SU-DHL-6 (cell line): ENCODE results near the gene NRARP.

Experiments
- H2AFZ ChIP-seq: fragments of 200-600 bp; sonication (generic); 2 replicates; pipeline ENCODE4 v1.6.1; 2014; ENCODE audit warnings: low read depth, mild to moderate bottlenecking, moderate library complexity, mixed read lengths, antibody characterized with exemption, low read length; ENCODE audit not compliant: severe bottlenecking
- H3F3A ChIP-seq: fragments of 200-600 bp; shearing (Covaris generic); 2 replicates; pipeline ENCODE4 v1.6.0; 2016; ENCODE audit warnings: antibody characterized with exemption, mild to moderate bottlenecking; ENCODE audit not compliant: insufficient read depth
- H3K27ac ChIP-seq: fragments of 200-600 bp; sonication (generic); 2 replicates; pipeline ENCODE4 v1.5.1; 2016; ENCODE audit warnings: low read depth, mild to moderate bottlenecking, low read length, moderate library complexity, mixed read lengths
- H3K27me3 ChIP-seq: fragments of 200-600 bp; sonication (generic), shearing (Covaris generic); 2 replicates; pipeline ENCODE4 v1.6.0; 2014; ENCODE audit warnings: mild to moderate bottlenecking, low read length
- H3K36me3 ChIP-seq: fragments of 200-600 bp; sonication (generic); 2 replicates; pipeline ENCODE4 v1.6.1; 2014; ENCODE audit warnings: mild to moderate bottlenecking, low read length, mixed read lengths
- H3K4me2 ChIP-seq: fragments of 300-600, 200-600 bp; shearing (Covaris generic), sonication (generic); 2 replicates; pipeline ENCODE4 v1.6.0; 2014; ENCODE audit warnings: low read length, low read depth, mild to moderate bottlenecking; ENCODE audit not compliant: poor library complexity, severe bottlenecking
- H3K4me3 ChIP-seq: fragments of 200-600 bp; sonication (generic); 2 replicates; pipeline ENCODE4 v1.5.1; 2014; ENCODE audit warnings: antibody characterized with exemption, low read length, mild to moderate bottlenecking, mixed read lengths; ENCODE audit not compliant: insufficient read depth, poor library complexity, severe bottlenecking
- H3K79me2 ChIP-seq: fragments of 200-600 bp; sonication (generic); 2 replicates; pipeline ENCODE4 v1.6.1; 2014; ENCODE audit warnings: mild to moderate bottlenecking, low read length, moderate library complexity; ENCODE audit not compliant: insufficient read depth
- H3K9ac ChIP-seq: fragments of 200-600 bp; sonication (generic); 2 replicates; pipeline ENCODE4 v1.7.0; 2014; ENCODE audit warnings: mild to moderate bottlenecking, low read length
- H3K9me2 ChIP-seq: fragments of 200-600 bp; sonication (generic); replicated peaks from 2 replicates; pipeline ENCODE4 v1.6.1; 2014; ENCODE audit warnings: low read length; ENCODE audit not compliant: insufficient read depth
- H3K9me3 ChIP-seq: fragments of 200-600 bp; sonication (generic); 2 replicates; pipeline ENCODE4 v1.6.1; 2014; ENCODE audit warnings: low read length, mixed read lengths; ENCODE audit not compliant: insufficient read depth
- H4K20me1 ChIP-seq: fragments of 200-600 bp; sonication (generic); 2 replicates; pipeline ENCODE4 v1.6.1; 2014; ENCODE audit warnings: low read depth, mild to moderate bottlenecking, antibody characterized with exemption, low read length, moderate library complexity, mixed read lengths
- EZH2phosphoT487 ChIP-seq: fragments of 200-600 bp; sonication (generic), shearing (Covaris generic); conservative IDR thresholded peaks from 2 replicates; pipeline ENCODE4 v1.6.1; 2018; ENCODE audit warnings: mild to moderate bottlenecking, antibody characterized with exemption, low read length, moderate library complexity, mixed read lengths
- TF ChIP-seq, protein P1 (sequence below): fragments of 200-600 bp; sonication (generic); IDR thresholded peaks from one replicate; pipeline ENCODE4 v1.5.1; 2017; ENCODE audit warnings: antibody characterized with exemption, mild to moderate bottlenecking, low read length, moderate library complexity; ENCODE audit not compliant: insufficient read depth, poor library complexity, severe bottlenecking

Gene NRARP

DNA sequence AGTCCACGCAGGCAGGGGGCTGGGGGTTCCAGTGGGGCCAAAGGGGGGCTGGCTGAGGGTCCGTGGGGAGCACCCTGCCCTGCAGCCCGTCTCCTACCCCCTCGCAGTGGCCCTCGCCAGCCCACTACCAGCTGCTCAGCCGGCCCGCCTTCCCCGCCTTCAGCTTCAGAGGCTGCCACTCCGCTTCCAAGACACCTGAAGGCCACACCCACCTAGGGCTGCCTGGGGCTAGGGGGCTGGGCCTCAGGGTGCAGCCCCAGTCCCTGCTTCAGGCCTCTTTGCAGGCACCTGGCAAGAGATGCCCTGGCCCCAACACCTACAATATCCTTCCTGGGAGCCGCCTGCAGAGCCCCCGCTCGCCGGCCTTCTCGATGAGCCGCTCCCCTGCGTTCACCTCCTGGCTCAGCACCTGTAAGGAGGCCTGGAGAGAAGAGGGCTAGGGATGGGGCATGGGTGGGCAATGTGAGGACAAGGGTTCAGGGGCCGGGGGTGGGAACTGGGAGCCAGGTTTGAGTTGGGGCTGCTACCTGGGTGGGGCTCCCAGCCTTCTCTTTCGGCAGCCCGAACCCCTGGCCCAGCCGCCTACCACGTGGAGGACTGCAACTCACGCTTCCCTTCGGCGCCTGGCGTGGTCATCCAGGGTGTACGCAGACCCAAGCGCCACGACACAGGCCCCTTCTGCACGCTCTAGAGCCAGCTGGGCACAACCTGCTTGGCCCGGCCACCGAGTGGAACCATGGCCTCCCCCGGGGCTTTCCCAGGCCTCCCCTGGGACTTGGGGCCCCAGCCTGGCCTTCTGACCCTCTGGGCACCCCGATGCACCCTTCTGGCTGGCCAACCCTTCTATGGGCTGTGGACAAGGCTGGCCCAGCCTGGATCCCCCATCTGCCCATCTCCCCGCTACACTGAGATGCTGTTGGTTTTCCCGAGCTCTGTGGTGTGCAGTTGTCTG, 49.2 kb downstream of the NRARP start:
- H3F3A ChIP-seq, result no peaks in the 10 kb centered on the region
- no peak overlapping the region for H3K4me2 ChIP-seq
- no peaks in the 10 kb centered on the region for H3K9me3 ChIP-seq

DNA sequence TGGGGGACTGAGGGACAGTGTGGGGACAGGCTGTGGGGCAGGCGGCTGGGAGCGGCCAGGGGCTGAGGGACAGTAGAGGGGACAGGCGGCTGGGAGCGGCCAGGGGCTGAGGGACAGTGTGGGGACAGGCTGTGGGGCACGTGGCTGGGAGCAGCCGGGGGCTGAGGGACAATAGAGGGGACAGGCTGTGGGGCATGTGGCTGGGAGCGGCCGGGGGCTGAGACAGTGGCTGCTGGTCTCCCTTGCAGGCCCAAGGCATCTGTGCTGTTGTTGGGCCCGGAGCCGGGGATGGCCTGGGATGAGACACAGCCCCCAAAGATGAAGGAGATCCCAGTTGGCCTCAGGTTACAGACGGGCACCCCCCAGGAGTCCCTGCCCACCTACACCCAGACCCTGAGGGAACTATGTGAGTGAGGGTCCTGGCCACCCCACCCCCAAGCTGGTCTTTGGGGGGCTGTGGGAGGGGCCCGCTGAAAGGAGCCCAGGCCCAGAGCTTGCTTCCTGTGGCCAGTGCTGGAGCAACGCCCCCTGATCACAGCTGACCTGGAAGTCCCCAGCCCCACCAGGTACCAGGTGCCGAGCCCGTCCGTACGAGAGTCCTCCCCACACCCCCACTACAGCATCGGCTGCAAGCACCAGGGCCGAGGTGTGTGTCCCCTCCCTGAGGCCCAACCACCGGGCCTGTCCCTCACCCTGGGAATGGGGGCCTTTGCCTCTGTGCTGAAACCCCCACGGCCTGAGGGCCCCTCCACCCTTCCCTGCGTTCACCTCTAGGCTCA, 50.4 kb downstream of the NRARP start:
- Histone ChIP-seq H3F3A (no peaks in the 10 kb centered on the region), H3K36me3 (no peaks in the 10 kb centered on the region), H3K27ac (no peak overlapping the region), H3K79me2 (peaks cover 14% of the 10 kb centered on the region), H3K9ac (no peak overlapping the region), H3K4me2 (no peak overlapping the region), H3K27me3 (no peaks in the 10 kb centered on the region), H3K9me3 (no peaks in the 10 kb centered on the region), H3K4me3 (no peak overlapping the region), H4K20me1 (no peaks in the 10 kb centered on the region), H2AFZ (no peak overlapping the region), H3K9me2 (no peaks in the 10 kb centered on the region)
- TF ChIP-seq EZH2phosphoT487, result no peak
- TF ChIP-seq, protein P1, sequence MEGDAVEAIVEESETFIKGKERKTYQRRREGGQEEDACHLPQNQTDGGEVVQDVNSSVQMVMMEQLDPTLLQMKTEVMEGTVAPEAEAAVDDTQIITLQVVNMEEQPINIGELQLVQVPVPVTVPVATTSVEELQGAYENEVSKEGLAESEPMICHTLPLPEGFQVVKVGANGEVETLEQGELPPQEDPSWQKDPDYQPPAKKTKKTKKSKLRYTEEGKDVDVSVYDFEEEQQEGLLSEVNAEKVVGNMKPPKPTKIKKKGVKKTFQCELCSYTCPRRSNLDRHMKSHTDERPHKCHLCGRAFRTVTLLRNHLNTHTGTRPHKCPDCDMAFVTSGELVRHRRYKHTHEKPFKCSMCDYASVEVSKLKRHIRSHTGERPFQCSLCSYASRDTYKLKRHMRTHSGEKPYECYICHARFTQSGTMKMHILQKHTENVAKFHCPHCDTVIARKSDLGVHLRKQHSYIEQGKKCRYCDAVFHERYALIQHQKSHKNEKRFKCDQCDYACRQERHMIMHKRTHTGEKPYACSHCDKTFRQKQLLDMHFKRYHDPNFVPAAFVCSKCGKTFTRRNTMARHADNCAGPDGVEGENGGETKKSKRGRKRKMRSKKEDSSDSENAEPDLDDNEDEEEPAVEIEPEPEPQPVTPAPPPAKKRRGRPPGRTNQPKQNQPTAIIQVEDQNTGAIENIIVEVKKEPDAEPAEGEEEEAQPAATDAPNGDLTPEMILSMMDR, result no peak

More for the DNA sequence above, 49.2 kb downstream of the NRARP start:
- H3K36me3 ChIP-seq, result no peaks in the 10 kb centered on the region
- no peaks in the 10 kb centered on the region for H3K9me2 ChIP-seq
- H3K27ac ChIP-seq, result no peak overlapping the region
- no peak overlapping the region for H2AFZ ChIP-seq
- H3K79me2 ChIP-seq, result peaks cover 15% of the 10 kb centered on the region
- no peaks in the 10 kb centered on the region for H4K20me1 ChIP-seq
- H3K9ac ChIP-seq, result no peak overlapping the region
- H3K27me3 ChIP-seq, result no peaks in the 10 kb centered on the region
- TF ChIP-seq, protein P1, result no peak
- H3K4me3 ChIP-seq, result no peak overlapping the region

DNA sequence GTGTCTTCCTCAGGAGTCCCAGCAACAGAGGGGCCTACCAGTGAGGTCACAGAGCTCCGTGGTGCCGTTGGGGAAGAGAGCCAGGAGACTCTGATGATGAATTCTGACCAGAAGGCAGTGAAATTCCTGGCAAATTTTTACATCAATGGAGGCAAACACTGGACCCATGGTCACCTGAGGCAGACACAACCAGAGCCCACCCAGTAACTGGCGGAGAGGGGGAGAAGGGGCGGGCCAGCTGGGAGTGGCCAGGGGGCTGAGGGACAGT, 50.9 kb downstream of the NRARP start, which contains the start of gene STPG3:
TSS of gene STPG3 (plus strand) at position 93 of the 268 bp plus-strand sequence. CDS start at position 94, 1 bp downstream.
- H3F3A ChIP-seq, result no peaks in the 10 kb centered on the region
- H3K27me3 ChIP-seq, result no peaks in the 10 kb centered on the region
- H4K20me1 ChIP-seq, result no peaks in the 10 kb centered on the region
- no peak within 1 kb of the TSS for H3K9ac ChIP-seq
- H3K9me3 ChIP-seq, result no peaks in the 10 kb centered on the region
- no peaks in the 10 kb centered on the region for H3K9me2 ChIP-seq
- no peak within 1 kb of the TSS for H3K4me2 ChIP-seq
- H2AFZ ChIP-seq, result no peak within 1 kb of the TSS
- H3K27ac ChIP-seq, result no peak within 1 kb of the TSS
- H3K4me3 ChIP-seq, result no peak within 1 kb of the TSS
- TF ChIP-seq EZH2phosphoT487, result no peak
- TF ChIP-seq, protein P1, result no peak
- H3K36me3 ChIP-seq, result no peaks in the 10 kb centered on the region
- peaks cover 8% of the 10 kb centered on the region for H3K79me2 ChIP-seq
